ENCODE measurements around the gene TICAM2.

- no peak for TF ChIP-seq POLR2A (IDR thresholded peaks at IDR 0.05)
- no peak for TF ChIP-seq POLR2AphosphoS5 (IDR thresholded peaks at IDR 0.05)
- no peak for TF ChIP-seq CTCF (IDR thresholded peaks at IDR 0.05)
These were observed 46.0 kb downstream of the TICAM2 start for GRCh38 chr5:115556276-115556675.
